Neural progenitor cell (in vitro differentiated cells): ENCODE measurements around the gene RASSF5.

Experiments used
- CTCF ChIP-seq: fragments of 200-600 bp; sonication (generic); IDR thresholded peaks from 2 replicates; pipeline ENCODE4 v1.5.1; 2017; ENCODE audit warnings: antibody characterized with exemption, mild to moderate bottlenecking
- EZH2 ChIP-seq: fragments of 200-600 bp; sonication (generic); IDR thresholded peaks from 2 replicates; pipeline ENCODE4 v1.6.1; 2017; ENCODE audit warnings: antibody characterized with exemption, mild to moderate bottlenecking, moderate library complexity

- no peak for TF ChIP-seq CTCF
- TF ChIP-seq EZH2: no peak
These were observed 20.1 kb upstream of the RASSF5 start for GRCh38 chr1:206486995-206487788.
